Neural cell (in vitro differentiated cells): ENCODE results near the gene ERAL1.

Experiments used
- CTCF ChIP-seq: fragments of 450-650 bp; IDR thresholded peaks from 2 replicates; pipeline ENCODE4 v1.5.1; 2014; ENCODE audit warnings: antibody characterized with exemption, mild to moderate bottlenecking, moderate library complexity; ENCODE audit not compliant: poor library complexity, severe bottlenecking
- EP300 ChIP-seq: fragments of 450-650 bp; conservative IDR thresholded peaks from 2 replicates; pipeline ENCODE4 v1.6.1; 2014; ENCODE audit warnings: antibody characterized with exemption, mild to moderate bottlenecking, moderate library complexity; ENCODE audit not compliant: poor library complexity, severe bottlenecking
- MXI1 ChIP-seq: fragments of 450-650 bp; conservative IDR thresholded peaks from 2 replicates; pipeline ENCODE4 v1.6.1; 2014; ENCODE audit warnings: antibody characterized with exemption, mild to moderate bottlenecking; ENCODE audit not compliant: poor library complexity, severe bottlenecking
- REST ChIP-seq: IDR thresholded peaks from 2 replicates; pipeline ENCODE4 v1.6.1; 2012; ENCODE audit warnings: borderline replicate concordance
- TAF1 ChIP-seq: IDR thresholded peaks from 2 replicates; pipeline ENCODE4 v1.6.1; 2012; ENCODE audit warnings: low read depth

- TF ChIP-seq MXI1 (no peak), CTCF (no peak), TAF1 (no peak), EP300 (no peak), REST (no peak)
Observed at GRCh38 chr17:28908640-28909167, 53.9 kb downstream of the ERAL1 start.
